GM12878 (cell line): ENCODE measurements around the gene KDM4C. TPM values are rescaled to one million over a fixed set of nuclear protein-coding genes. Genes with fewer than 3 reads are reported as not detected.

Source experiments
- ATAC-seq: fragments of 200-7000 bp; cut with Tn5 transposase; 3 replicates; pipeline ENCODE4 v1.9.1; 2020; ENCODE audit warnings: mild to moderate bottlenecking, moderate library complexity
- BruUV-seq: library from RNA; stranded (reverse); fragments of 400-500 nt; replicated peaks from 2 replicates; lab custom pipeline; 2021; lab: Mats Ljungman, UMichigan
- CTCF ChIA-PET: fragments of 300-600 bp; sonication (Branson Sonifier 250); formaldehyde crosslinking; extraction: SDS; loops from one replicate; lab custom pipeline; 2021; ENCODE audit warnings: inconsistent platforms; lab: Yijun Ruan, JAX
- POLR2A ChIA-PET: fragments of 350-600 bp; formaldehyde crosslinking; extraction: SDS; loops from one replicate; lab custom pipeline; 2021; ENCODE audit warnings: inconsistent platforms; lab: Charles Lee
- RAD21 ChIA-PET: fragments of 300-600 bp; sonication (Branson Sonifier 250); formaldehyde crosslinking; loops from one replicate; lab custom pipeline; 2023; ENCODE audit warnings: antibody characterized with exemption; ENCODE audit not compliant: unreplicated experiment; lab: Charles Lee
- SMC1A ChIA-PET: fragments of 300-600 bp; sonication (Branson Sonifier 250); formaldehyde crosslinking; loops from one replicate; lab custom pipeline; 2023; ENCODE audit not compliant: unreplicated experiment, uncharacterized antibody; lab: Charles Lee
- DNase-seq: peaks from one replicate; pipeline ENCODE4 v3.0.0-alpha.2; 2011; ENCODE audit warnings: low read depth, low spot score
- FAIRE-seq: peaks from 3 replicates; lab custom pipeline; 2011; peaks lifted over from hg19 to GRCh38; lab: Jason Lieb, UNC
- H2AFZ ChIP-seq: 2 replicates; pipeline ENCODE4 v1.6.0; 2011; ENCODE audit warnings: low read depth, low read length, control low read depth; ENCODE audit not compliant: control insufficient read depth
- H3K27ac ChIP-seq: 2 replicates; pipeline ENCODE4 v1.5.1; 2011; ENCODE audit warnings: control low read depth; ENCODE audit not compliant: control insufficient read depth, insufficient read depth
- H3K27me3 ChIP-seq, 2 experiments: replicated peaks in 1 of 2; 2 replicates each; pipeline versions ENCODE4 v1.6.0 to v1.6.1; 2011; ENCODE audit warnings: low read length in 1 of 2; ENCODE audit not compliant: control insufficient read depth in 2 of 2, insufficient read depth in 2 of 2
- H3K36me3 ChIP-seq, 2 experiments: 2 replicates each; pipeline ENCODE4 v1.5.1; 2011; ENCODE audit warnings: low read length in 1 of 2; ENCODE audit not compliant: control insufficient read depth in 2 of 2, insufficient read depth in 2 of 2
- H3K4me1 ChIP-seq: 2 replicates; pipeline ENCODE4 v1.6.1; 2011; ENCODE audit warnings: mild to moderate bottlenecking, low read length, moderate library complexity, mixed read lengths; ENCODE audit not compliant: control insufficient read depth, insufficient read depth
- H3K4me2 ChIP-seq: 2 replicates; pipeline ENCODE4 v1.6.0; 2011; ENCODE audit warnings: control low read depth; ENCODE audit not compliant: control insufficient read depth, insufficient read depth
- H3K4me3 ChIP-seq: fragments of 200-600 bp; sonication (generic); 2 replicates; pipeline ENCODE4 v1.5.1; 2016
- H3K79me2 ChIP-seq: 2 replicates; pipeline ENCODE4 v1.6.0; 2011; ENCODE audit warnings: low read length; ENCODE audit not compliant: control insufficient read depth, insufficient read depth
- H3K9ac ChIP-seq: 2 replicates; pipeline ENCODE4 v1.8.0; 2011; ENCODE audit warnings: low read length, control low read depth, mixed read lengths; ENCODE audit not compliant: control insufficient read depth, insufficient read depth
- H3K9me3 ChIP-seq: replicated peaks from 3 replicates; pipeline ENCODE4 v1.5.1; 2011; ENCODE audit warnings: mild to moderate bottlenecking, low read length; ENCODE audit not compliant: control insufficient read depth, insufficient read depth
- H4K20me1 ChIP-seq: 2 replicates; pipeline ENCODE4 v1.6.0; 2011; ENCODE audit not compliant: control insufficient read depth, insufficient read depth
- BRCA1 ChIP-seq: IDR thresholded peaks from 2 replicates; pipeline ENCODE4 v1.6.1; 2011; ENCODE audit warnings: low read depth, low read length, improper control_type of control experiment
- CBX5 ChIP-seq: sonication (generic); IDR thresholded peaks from 2 replicates; pipeline ENCODE4 v1.6.1; 2016; ENCODE audit warnings: low read depth, moderate library complexity, mild to moderate bottlenecking, inconsistent platforms
- CHD4 ChIP-seq: fragments of 200-600 bp; sonication (generic); IDR thresholded peaks from 2 replicates; pipeline ENCODE4 v1.6.1; 2016; ENCODE audit warnings: mild to moderate bottlenecking
- EGR1 ChIP-seq, 2 experiments: IDR thresholded peaks; 1 replicate in 1 of 2; 2 replicates in 1 of 2; pipeline ENCODE4 v1.6.1; 2011 to 2012; ENCODE audit warnings: low read depth in 2 of 2, low read length in 2 of 2, borderline replicate concordance in 1 of 2, mild to moderate bottlenecking in 1 of 2, moderate library complexity in 1 of 2
- IKZF1 ChIP-seq: fragments of 450-650 bp; conservative IDR thresholded peaks from 2 replicates; pipeline ENCODE4 v1.6.1; 2017; ENCODE audit warnings: antibody characterized with exemption, mild to moderate bottlenecking
- IKZF2 ChIP-seq, 2 experiments: fragments of 450-650 bp; IDR thresholded peaks; 2 replicates each; pipeline ENCODE4 v1.6.1; 2017; ENCODE audit warnings: mild to moderate bottlenecking in 2 of 2, moderate library complexity in 2 of 2
- NFYA ChIP-seq: IDR thresholded peaks from 2 replicates; pipeline ENCODE4 v1.6.1; 2011; ENCODE audit warnings: low read depth, mild to moderate bottlenecking, low read length, improper control_type of control experiment, borderline replicate concordance
- POU2F2 ChIP-seq: IDR thresholded peaks from 3 replicates; pipeline ENCODE4 v1.6.1; 2011; ENCODE audit warnings: low read depth, mild to moderate bottlenecking, low read length, borderline replicate concordance
- RELB ChIP-seq: fragments of 450-650 bp; IDR thresholded peaks from 2 replicates; pipeline ENCODE4 v1.6.1; 2017; ENCODE audit warnings: low read depth, mild to moderate bottlenecking, moderate library complexity
- SMC3 ChIP-seq: IDR thresholded peaks from 2 replicates; pipeline ENCODE4 v1.6.1; 2011; ENCODE audit warnings: low read length, improper control_type of control experiment, borderline replicate concordance
- ZBTB33 ChIP-seq: fragments of 450-650 bp; IDR thresholded peaks from 2 replicates; pipeline ENCODE4 v1.6.1; 2017; ENCODE audit warnings: mild to moderate bottlenecking
- ZZZ3 ChIP-seq: IDR thresholded peaks from 2 replicates; pipeline ENCODE4 v1.6.1; 2011; ENCODE audit warnings: low read depth; ENCODE audit not compliant: control insufficient read depth, insufficient read length
- WGBS: methylation state at CpG from one replicate; pipeline ENCODE4 v1.1.6; 2016; ENCODE audit warnings: low lambda C conversion rate; ENCODE audit not compliant: insufficient replicate concordance, insufficient coverage; ENCODE audit errors: missing lambda C conversion rate; 5-methylcytosine and 5-hydroxymethylcytosine counted together
- in situ Hi-C: fragments of 300-500 bp; cut with MboI; formaldehyde crosslinking; loops from 9 replicates; pipeline ENCODE4 v1.14.3; 2018; ENCODE audit warnings: mixed read lengths
- intact Hi-C: fragments of 100-400 bp; cut with micrococcal nuclease; formaldehyde crosslinking; loops from one replicate; pipeline ENCODE4 v1.14.2; 2022; ENCODE audit not compliant: unreplicated experiment
- polyA plus RNA-seq, 11 experiments: library from polyadenylated mRNA; depleted of rRNA in 4 of 11; unstranded in 6 of 11; stranded (reverse) in 5 of 11; fragments of >200 nt; fragmentation: Nextera tagmentation in 4 of 11; fragmentation: Illumina TruSeq in 1 of 11; extraction: Ambion mirVana in 4 of 11; extraction: Trizol in 1 of 11; gene quantifications; 1 replicate in 1 of 11; 2 replicates in 10 of 11; pipeline versions ENCODE4 v1.2.1 to v1.2.3, GENCODE V29; 2011 to 2016; ENCODE audit warnings: inconsistent platforms in 2 of 11, missing spikeins in 2 of 11, low read depth in 1 of 11
- total RNA-seq, 4 experiments: library from RNA; depleted of rRNA in 3 of 4; stranded (reverse); fragments of >200 nt in 3 of 4; fragmentation: Illumina TruSeq in 1 of 4; extraction: Trizol in 1 of 4; gene quantifications; 2 replicates each; pipeline versions ENCODE4 v1.2.1 to v1.2.3, GENCODE V29; 2013 to 2021

Gene KDM4C
- total and polyA plus RNA-seq, 10 of the 15 experiments (the other 5 are each of a cell fraction or from before 2014, with no cell fraction given) = 6.8 to 41.2 (median 20.1) TPM

DNA sequence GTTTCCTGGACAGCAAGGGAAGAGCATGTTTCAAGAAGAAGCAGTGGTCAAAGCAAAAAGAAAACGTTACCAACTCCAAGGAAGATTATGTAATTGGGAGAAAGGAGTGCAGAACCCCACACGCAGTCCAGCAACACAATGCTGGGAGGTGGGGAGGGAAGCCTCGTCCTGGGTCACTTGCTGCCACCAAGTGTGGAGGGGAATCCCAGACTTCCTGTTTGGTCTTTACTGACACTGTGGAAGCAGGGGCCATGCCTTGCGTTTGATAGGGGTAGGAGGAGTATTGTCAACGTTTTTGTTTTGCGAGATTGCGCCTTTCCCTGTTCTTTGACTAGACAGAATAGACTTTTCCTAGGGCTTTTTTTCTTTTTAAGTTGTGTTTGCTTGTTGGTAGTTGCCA lies 421.0 kb downstream of the KDM4C start:
- intact Hi-C loops (no loop called here), in situ Hi-C loops (loop anchor here (25.0 kb wide), 1 partner anchor 1684 kb away; no protein-coding TSS in a partner anchor)
- RAD21 ChIA-PET = no interaction called here
- SMC1A ChIA-PET = no interaction called here
- Histone ChIP-seq H3K4me3 (no peak overlapping the region), H3K4me2 (no peak overlapping the region), H2AFZ (no peak overlapping the region), H3K9me3 (no peaks in the 10 kb centered on the region; the same call in 2 of the 3 replicates), H4K20me1 (no peaks in the 10 kb centered on the region), H3K36me3 (peaks cover 2 to 4% of the 10 kb centered on the region in 2 experiments; a peak in 2 of 4 replicates), H3K79me2 (no peaks in the 10 kb centered on the region), H3K9ac (no peak overlapping the region), H3K4me1 (0 out of 2 replicates have a peak, but pooled peaks cover 4% of the 10 kb centered on the region), H3K27ac (peak overlapping the region; percentile 1; the same call in 1 of the 2 replicates), H3K27me3 (no peaks in the 10 kb centered on the region)
- POLR2A ChIA-PET = no interaction called here
- CTCF ChIA-PET = no interaction called here
- DNase-seq (no peak), ATAC-seq (peak; percentile 84), FAIRE-seq (no peak)
- BruUV-seq = TSS peak; percentile 28
- TF ChIP-seq NFYA (no peak), EGR1 (IDR thresholded peaks at IDR 0.05; ENCODE audit: borderline replicate concordance in 1 of 2, low read depth in 2 of 2, low read length in 2 of 2) (no peak), SMC3 (no peak), RELB (0 out of 2 replicates have a peak, but pooled peaks have one; percentile 17), BRCA1 (no peak), POU2F2 (no peak), CBX5 (no peak), CHD4 (no peak), ZZZ3 (no peak), IKZF2 (IDR thresholded peaks at IDR 0.05) (0 out of 4 replicates have a peak, but pooled peaks of 1 of the 2 experiments have one; percentile 13), IKZF1 (0 out of 2 replicates have a peak, but pooled peaks have one; percentile 19), ZBTB33 (no peak)
- 70% methylated on average over 7 of the region's 7 CpGs for WGBS
